CD14-positive monocyte (primary cell): Measurements from ENCODE around the gene SLC4A3. TPM values are rescaled to one million over a fixed set of nuclear protein-coding genes. Genes with fewer than 3 reads are reported as not detected.

Experiments used
- DNase-seq, 3 donors: peaks; one replicate each; pipeline ENCODE4 v3.0.0-alpha.2; 2011 to 2022
- H2AFZ ChIP-seq: 2 replicates; pipeline ENCODE4 v1.6.0; 2012; ENCODE audit warnings: mild to moderate bottlenecking, low read depth, low read length, inconsistent platforms; ENCODE audit not compliant: insufficient read depth, poor library complexity, severe bottlenecking
- H3K27ac ChIP-seq, 2 donors: 1 replicate in 1 of 2; 2 replicates in 1 of 2; pipeline ENCODE4 v1.5.1; 2012 to 2013; ENCODE audit warnings: low read length in 2 of 2, control low read depth in 1 of 2, inconsistent platforms in 1 of 2, low read depth in 1 of 2, mild to moderate bottlenecking in 1 of 2
- H3K27me3 ChIP-seq, 2 donors: one replicate each; pipeline versions ENCODE4 v1.6.0 to v1.6.1; 2011 to 2013; ENCODE audit warnings: low read length in 2 of 2; ENCODE audit not compliant: control insufficient read depth in 2 of 2, insufficient read depth in 2 of 2
- H3K36me3 ChIP-seq, 2 donors: replicated peaks in 1 of 2; 1 replicate in 1 of 2; 2 replicates in 1 of 2; pipeline versions ENCODE4 v1.5.1 to v1.6.1; 2012 to 2013; ENCODE audit warnings: low read length in 2 of 2, control low read depth in 1 of 2, inconsistent platforms in 1 of 2, mild to moderate bottlenecking in 1 of 2; ENCODE audit not compliant: insufficient read depth in 2 of 2, control insufficient read depth in 1 of 2
- H3K4me1 ChIP-seq, 2 donors: 1 replicate in 1 of 2; 2 replicates in 1 of 2; pipeline versions ENCODE4 v1.5.1 to v1.6.1; 2012 to 2013; ENCODE audit warnings: low read length in 2 of 2, control low read depth in 1 of 2, inconsistent platforms in 1 of 2, mild to moderate bottlenecking in 1 of 2, moderate library complexity in 1 of 2; ENCODE audit not compliant: insufficient read depth in 2 of 2, control insufficient read depth in 1 of 2
- H3K4me2 ChIP-seq: replicated peaks from 2 replicates; pipeline ENCODE3; 2012; ENCODE audit warnings: low read length, moderate library complexity, mild to moderate bottlenecking; ENCODE audit not compliant: poor library complexity, severe bottlenecking; ENCODE audit errors: extremely low read depth
- H3K4me3 ChIP-seq, 3 experiments: fragments of 200-600 bp in 1 of 3; sonication (generic) in 1 of 3; replicated peaks in 1 of 3; 1 replicate in 2 of 3; 2 replicates in 1 of 3; pipeline ENCODE4 v1.5.1; 2011 to 2013; ENCODE audit warnings: low read length in 3 of 3, mild to moderate bottlenecking in 3 of 3, control low read depth in 2 of 3, low read depth in 2 of 3, inconsistent platforms in 1 of 3, moderate library complexity in 1 of 3
- H3K79me2 ChIP-seq: 2 replicates; pipeline ENCODE4 v1.6.0; 2012; ENCODE audit warnings: mild to moderate bottlenecking, control low read depth, inconsistent platforms, low read length, moderate library complexity; ENCODE audit not compliant: insufficient read depth
- H3K9ac ChIP-seq: 2 replicates; pipeline ENCODE4 v1.6.0; 2017; ENCODE audit warnings: low read length, mild to moderate bottlenecking; ENCODE audit not compliant: insufficient read depth, poor library complexity, severe bottlenecking
- H3K9me3 ChIP-seq, 2 donors: replicated peaks in 1 of 2; 1 replicate in 1 of 2; 2 replicates in 1 of 2; pipeline versions ENCODE4 v1.5.1 to v1.6.1; 2012 to 2013; ENCODE audit warnings: low read length in 2 of 2, control low read depth in 1 of 2; ENCODE audit not compliant: control insufficient read depth in 1 of 2, insufficient read depth in 1 of 2
- H4K20me1 ChIP-seq: 2 replicates; pipeline ENCODE4 v1.6.0; 2012; ENCODE audit warnings: mild to moderate bottlenecking, low read length, control low read depth, moderate library complexity; ENCODE audit not compliant: insufficient read depth
- H3K27ac Mint-ChIP-seq, 7 donors: one replicate each; pipeline ENCODE4 v1.8.0; 2020; ENCODE audit warnings: mild to moderate bottlenecking in 7 of 7, mixed read lengths in 7 of 7, moderate library complexity in 6 of 7, inconsistent platforms in 2 of 7
- H3K27me3 Mint-ChIP-seq, 3 donors: one replicate each; pipeline ENCODE4 v1.8.0; 2021 to 2022; ENCODE audit warnings: low read depth in 3 of 3, mild to moderate bottlenecking in 3 of 3, mixed read lengths in 3 of 3, moderate library complexity in 3 of 3, inconsistent platforms in 1 of 3
- H3K36me3 Mint-ChIP-seq, 2 donors: one replicate each; pipeline ENCODE4 v1.8.0; 2020; ENCODE audit warnings: mixed read lengths in 2 of 2, inconsistent platforms in 1 of 2, mild to moderate bottlenecking in 1 of 2
- H3K4me1 Mint-ChIP-seq: one replicate; pipeline ENCODE4 v1.8.0; 2020; ENCODE audit warnings: mild to moderate bottlenecking, mixed read lengths
- H3K4me3 Mint-ChIP-seq, 2 donors: one replicate each; pipeline ENCODE4 v1.8.0; 2020; ENCODE audit warnings: mild to moderate bottlenecking in 2 of 2, mixed read lengths in 2 of 2, moderate library complexity in 1 of 2
- H3K9me3 Mint-ChIP-seq, 7 donors: one replicate each; pipeline ENCODE4 v1.8.0; 2020 to 2022; ENCODE audit warnings: mixed read lengths in 7 of 7, mild to moderate bottlenecking in 6 of 7, moderate library complexity in 6 of 7, inconsistent platforms in 2 of 7
- CTCF ChIP-seq: fragments of 200-600 bp; IDR thresholded peaks from one replicate; pipeline ENCODE4 v1.8.0; 2022; ENCODE audit warnings: antibody characterized with exemption, mild to moderate bottlenecking
- WGBS: methylation state at CpG from one replicate; pipeline ENCODE4 v1.1.5; 2013; ENCODE audit warnings: missing lambda C conversion rate; ENCODE audit not compliant: insufficient coverage; 5-methylcytosine and 5-hydroxymethylcytosine counted together
- intact Hi-C, 2 donors: fragments of 100-400 bp; cut with micrococcal nuclease; formaldehyde crosslinking; loops; one replicate each; pipeline versions ENCODE4 v1.15.0 to v1.15.1; 2023
- polyA plus RNA-seq, 3 donors: library from polyadenylated mRNA; depleted of rRNA in 1 of 3; unstranded in 2 of 3; stranded (reverse) in 1 of 3; fragments of 300-500 nt in 2 of 3; fragments of >200 nt in 1 of 3; fragmentation: Illumina TruSeq in 2 of 3; gene quantifications; 1 replicate in 2 of 3; 2 replicates in 1 of 3; pipeline ENCODE4 v1.2.3, GENCODE V29; 2012 to 2021

Gene SLC4A3
- polyA plus RNA-seq, 3 donors, result 0.31 TPM; not detected in 2

GRCh38 chr2:219597552-219598307 lies 29.7 kb upstream of the SLC4A3 start, which contains the start of gene STK11IP:
Gene STK11IP (plus strand): TSS chr2:219597857. CDS start chr2:219598120, 263 bp downstream.
- peak within 1 kb of the TSS; percentile 82 for H2AFZ ChIP-seq
- H3K4me1 ChIP-seq, result peaks cover 11 to 16% of the 10 kb centered on the region in 2 donors
- peak within 1 kb of the TSS; percentile 95 to 96 for H3K4me3 Mint-ChIP-seq
- H3K27me3 ChIP-seq, result no peaks in the 10 kb centered on the region
- peak within 1 kb of the TSS; percentile 65 for H3K9ac ChIP-seq
- peak within 1 kb of the TSS; percentile 65 to 81 (median 80) for H3K4me3 ChIP-seq
- H3K27ac ChIP-seq, result peak within 1 kb of the TSS; percentile 69 to 91
- peak within 1 kb of the TSS; percentile 72 for H3K4me2 ChIP-seq
- peaks cover 0 to 1% (median 0%) of the 10 kb centered on the region in 7 donors for H3K9me3 Mint-ChIP-seq
- DNase-seq, result peak; percentile 96 to 97 (median 97)
- TF ChIP-seq CTCF, result no peak
- H3K27me3 Mint-ChIP-seq, result peaks cover 3 to 7% (median 4%) of the 10 kb centered on the region in 3 donors
- H3K36me3 Mint-ChIP-seq, result peaks cover 21 to 25% of the 10 kb centered on the region in 2 donors
- peaks cover 18 to 27% of the 10 kb centered on the region in 2 donors for H3K36me3 ChIP-seq
- H3K4me1 Mint-ChIP-seq, result peaks cover 22% of the 10 kb centered on the region
- H4K20me1 ChIP-seq, result no peaks in the 10 kb centered on the region
- WGBS, result under 1% methylated on average over 52 of the region's 57 CpGs
- intact Hi-C loops, result loop anchor here (5.0 kb wide), 3 partner anchors 45 to 210 kb away; partner anchors contain the start of genes GMPPA (in 2 of the 2) and DNPEP (in 1 of the 2)
- no peaks in the 10 kb centered on the region for H3K9me3 ChIP-seq
- H3K79me2 ChIP-seq, result peaks cover 8% of the 10 kb centered on the region
- H3K27ac Mint-ChIP-seq, result peak within 1 kb of the TSS; percentile 94 to 99 (median 97)

- Histone ChIP-seq H3K4me3 (peak overlapping the region; percentile 65 to 81 (median 80)), H3K4me1 (peaks cover 16 to 22% of the 10 kb centered on the region in 2 donors), H4K20me1 (no peaks in the 10 kb centered on the region), H3K4me2 (peak overlapping the region; percentile 72), H3K9me3 (no peaks in the 10 kb centered on the region), H2AFZ (peak overlapping the region; percentile 82), H3K36me3 (peaks cover 19 to 29% of the 10 kb centered on the region in 2 donors), H3K79me2 (peaks cover 8% of the 10 kb centered on the region), H3K27ac (peak overlapping the region; percentile 69 to 91), H3K27me3 (no peaks in the 10 kb centered on the region), H3K9ac (peak overlapping the region; percentile 65)
- peak overlapping the region; percentile 95 to 96 for H3K4me3 Mint-ChIP-seq
- WGBS, result 45% methylated on average over 4 of the region's 9 CpGs
- H3K27ac Mint-ChIP-seq, result peak overlapping the region; percentile 94 to 99 (median 97)
- peaks cover 2 to 5% (median 2%) of the 10 kb centered on the region in 3 donors for H3K27me3 Mint-ChIP-seq
- intact Hi-C loops, result loop anchor here (5.0 kb wide), 3 partner anchors 46 to 211 kb away; partner anchors contain the start of genes GMPPA (in 2 of the 2) and DNPEP (in 1 of the 2)
- peaks cover 27% of the 10 kb centered on the region for H3K4me1 Mint-ChIP-seq
- DNase-seq, result no peak
- H3K36me3 Mint-ChIP-seq, result peaks cover 22 to 26% of the 10 kb centered on the region in 2 donors
- no peak for TF ChIP-seq CTCF
- peaks cover 0 to 1% (median 0%) of the 10 kb centered on the region in 7 donors for H3K9me3 Mint-ChIP-seq
These were observed 28.9 kb upstream of the SLC4A3 start for GRCh38 chr2:219598308-219599078.
